NOMO-1 treated with DMSO at 0.1 percent for 48 hours (cell line): ENCODE results near the gene ARIH2.

Experiments used
- DNase-seq: peaks from one replicate; lab custom pipeline; 2025; ENCODE audit not compliant: unreplicated experiment; lab: John Stamatoyannopoulos, UW

Gene ARIH2

GRCh38 chr3:48966876-48967361 is 48.3 kb downstream of the ARIH2 start:
- no peak for DNase-seq

- no peak for DNase-seq
Measured at GRCh38 chr3:48970586-48970985, 51.9 kb downstream of the ARIH2 start.

GRCh38 chr3:48974076-48974864 is 55.6 kb downstream of the ARIH2 start:
- DNase-seq = no peak

- DNase-seq = no peak
Measured at GRCh38 chr3:48979451-48979850, 60.8 kb downstream of the ARIH2 start.

GRCh38 chr3:48980295-48980694 is 61.7 kb downstream of the ARIH2 start:
- no peak for DNase-seq

GRCh38 chr3:48982016-48982415 is 63.4 kb downstream of the ARIH2 start:
- DNase-seq = no peak

- DNase-seq = no peak
Measured at GRCh38 chr3:48982686-48983085, 64.0 kb downstream of the ARIH2 start.

- DNase-seq = no peak
Measured at GRCh38 chr3:48983096-48983495, 64.5 kb downstream of the ARIH2 start.

- no peak for DNase-seq
Measured at GRCh38 chr3:48984663-48985062, 66.0 kb downstream of the ARIH2 start.

GRCh38 chr3:48985831-48986376 is 67.3 kb downstream of the ARIH2 start:
- DNase-seq = no peak

- no peak for DNase-seq
Measured at GRCh38 chr3:48989126-48989795, 70.6 kb downstream of the ARIH2 start.

GRCh38 chr3:48989796-48990635 is 71.4 kb downstream of the ARIH2 start, which contains the start of gene P4HTM:
Gene P4HTM (plus strand): TSS chr3:48990241. CDS start chr3:48990257, 16 bp downstream.
- peak; percentile 64 for DNase-seq

- peak; percentile 10 for DNase-seq
Measured at GRCh38 chr3:48990636-48991469, 72.2 kb downstream of the ARIH2 start.

GRCh38 chr3:48991851-48992545 is 73.4 kb downstream of the ARIH2 start:
- DNase-seq = no peak

GRCh38 chr3:48993834-48994233 is 75.2 kb downstream of the ARIH2 start:
- DNase-seq = peak; percentile 3

- no peak for DNase-seq
Measured at GRCh38 chr3:48996640-48997039, 78.0 kb downstream of the ARIH2 start.

- DNase-seq = no peak
Measured at GRCh38 chr3:48997102-48997635, 78.5 kb downstream of the ARIH2 start.

- no peak for DNase-seq
Measured at GRCh38 chr3:48997714-48998637, 79.3 kb downstream of the ARIH2 start.
